GM23338 (cell line): Measurements from ENCODE around the gene ALAD. TPM values are rescaled to one million over a fixed set of nuclear protein-coding genes. Genes with fewer than 3 reads are reported as not detected.

ENCODE experiments used
- ATAC-seq: fragments of 200-7000 bp; cut with Tn5 transposase; 3 replicates; pipeline ENCODE4 v1.9.1; 2020
- DNase-seq: peaks from one replicate; pipeline ENCODE4 v3.0.0-alpha.2; 2015; ENCODE audit warnings: low spot score
- H2AFZ ChIP-seq: fragments of 200-600 bp; sonication (generic); 2 replicates; pipeline ENCODE4 v1.8.0; 2016; ENCODE audit warnings: antibody characterized with exemption, mild to moderate bottlenecking, moderate library complexity
- H3F3A ChIP-seq: fragments of 200-600 bp; sonication (generic); replicated peaks from 2 replicates; pipeline ENCODE4 v1.8.0; 2017; ENCODE audit warnings: antibody characterized with exemption, mixed run types, low read depth
- H3K27ac ChIP-seq: fragments of 200-600 bp; sonication (generic); 2 replicates; pipeline ENCODE4 v1.6.1; 2016; ENCODE audit warnings: low read depth
- H3K27me3 ChIP-seq: fragments of 200-600 bp; sonication (generic); 2 replicates; pipeline ENCODE4 v1.8.0; 2016; ENCODE audit warnings: mild to moderate bottlenecking, mixed run types, moderate library complexity; ENCODE audit not compliant: insufficient read depth
- H3K36me3 ChIP-seq: fragments of 200-600 bp; sonication (generic); 2 replicates; pipeline ENCODE4 v1.8.0; 2016; ENCODE audit warnings: mild to moderate bottlenecking; ENCODE audit not compliant: insufficient read depth
- H3K4me1 ChIP-seq: fragments of 200-600 bp; sonication (generic); 2 replicates; pipeline ENCODE4 v1.8.0; 2016; ENCODE audit warnings: mild to moderate bottlenecking, moderate library complexity; ENCODE audit not compliant: insufficient read depth
- H3K4me2 ChIP-seq: fragments of 200-600 bp; sonication (generic); 2 replicates; pipeline ENCODE4 v1.7.1; 2017; ENCODE audit warnings: mixed run types
- H3K4me3 ChIP-seq: fragments of 200-600 bp; sonication (generic); 2 replicates; pipeline ENCODE4 v1.6.1; 2016; ENCODE audit warnings: mixed run types
- H3K79me2 ChIP-seq: fragments of 200-600 bp; sonication (generic); replicated peaks from 2 replicates; pipeline ENCODE4 v1.8.0; 2017; ENCODE audit warnings: mild to moderate bottlenecking; ENCODE audit not compliant: insufficient read depth
- H3K9me2 ChIP-seq: fragments of 200-600 bp; sonication (generic); 2 replicates; pipeline ENCODE4 v1.8.0; 2017; ENCODE audit not compliant: insufficient read depth
- H4K20me1 ChIP-seq: fragments of 200-600 bp; sonication (generic); replicated peaks from 2 replicates; pipeline ENCODE4 v1.8.0; 2017; ENCODE audit warnings: mild to moderate bottlenecking; ENCODE audit not compliant: insufficient read depth
- H3K27ac Mint-ChIP-seq: 2 replicates; pipeline ENCODE4 v1.8.0; 2020; ENCODE audit warnings: inconsistent platforms, mild to moderate bottlenecking, moderate library complexity, mixed read lengths
- H3K27me3 Mint-ChIP-seq: 3 replicates; pipeline ENCODE4 v1.8.0; 2022; ENCODE audit warnings: low read depth, mild to moderate bottlenecking, moderate library complexity, mixed read lengths, inconsistent platforms; ENCODE audit not compliant: insufficient read depth, poor library complexity
- H3K36me3 Mint-ChIP-seq: 3 replicates; pipeline ENCODE4 v1.8.0; 2021; ENCODE audit warnings: low read depth, mild to moderate bottlenecking, inconsistent platforms, moderate library complexity, mixed read lengths
- H3K4me1 Mint-ChIP-seq: 3 replicates; pipeline ENCODE4 v1.8.0; 2020; ENCODE audit warnings: mild to moderate bottlenecking, inconsistent platforms, mixed read lengths
- H3K4me3 Mint-ChIP-seq: 3 replicates; pipeline ENCODE4 v1.8.0; 2021; ENCODE audit warnings: moderate library complexity, mild to moderate bottlenecking, inconsistent platforms, mixed read lengths
- H3K9me3 Mint-ChIP-seq: 3 replicates; pipeline ENCODE4 v1.8.0; 2020; ENCODE audit warnings: moderate library complexity, mild to moderate bottlenecking, inconsistent platforms, mixed read lengths
- CTCF ChIP-seq, 2 experiments: fragments of 200-600 bp in 1 of 2; sonication (generic) in 1 of 2; conservative IDR thresholded peaks; 2 replicates each; pipeline versions ENCODE4 v1.5.1 to v1.6.1; 2016 to 2017; ENCODE audit warnings: antibody characterized with exemption in 2 of 2, low read depth in 2 of 2, mild to moderate bottlenecking in 2 of 2, moderate library complexity in 1 of 2
- EZH2 ChIP-seq: fragments of 200-600 bp; sonication (generic); IDR thresholded peaks from one replicate; pipeline ENCODE4 v1.8.0; 2017; ENCODE audit warnings: antibody characterized with exemption, mild to moderate bottlenecking, low read depth; ENCODE audit not compliant: unreplicated experiment
- EZH2phosphoT487 ChIP-seq: fragments of 200-600 bp; sonication (generic); IDR thresholded peaks from one replicate; pipeline ENCODE4 v1.8.1; 2018; ENCODE audit warnings: antibody characterized with exemption; ENCODE audit not compliant: unreplicated experiment
- POLR2AphosphoS5 ChIP-seq: IDR thresholded peaks from 2 replicates; pipeline ENCODE4 v1.6.1; 2016; ENCODE audit warnings: antibody characterized with exemption, low read depth
- ZNF114 ChIP-seq: fragments of 250-450 bp; sonication (Bioruptor Pico); IDR thresholded peaks from 2 replicates; pipeline ENCODE4 v1.5.0; 2020; ENCODE audit warnings: mild to moderate bottlenecking, moderate library complexity
- ZNF462 ChIP-seq: fragments of 250-450 bp; sonication (Bioruptor Pico); IDR thresholded peaks from 2 replicates; pipeline ENCODE4 v1.5.0; 2020; ENCODE audit warnings: mild to moderate bottlenecking, moderate library complexity
- polyA plus RNA-seq: library from polyadenylated mRNA; unstranded; fragments of >200 nt; fragmentation: Nextera tagmentation; extraction: Ambion mirVana; gene quantifications from 2 replicates; pipeline ENCODE4 v1.2.1, GENCODE V29; 2016
- total RNA-seq: library from RNA; depleted of rRNA; stranded (reverse); fragments of >200 nt; shearing (Covaris generic); gene quantifications from 2 replicates; pipeline ENCODE4 v1.2.3, GENCODE V29; 2014
- TF ChIP-seq, protein P1 (sequence below): IDR thresholded peaks from one replicate; pipeline ENCODE4 v1.6.1; 2018; ENCODE audit warnings: antibody characterized with exemption; ENCODE audit not compliant: unreplicated experiment

ALAD gene
- total and polyA plus RNA-seq, 2 experiments from 2014 or later: 7.1 to 10.1 TPM

- no peak for TF ChIP-seq ZNF462 (CRISPR knock-in tag)
- no peak for TF ChIP-seq ZNF114 (CRISPR knock-in tag)
- no peak for TF ChIP-seq EZH2
- TF ChIP-seq POLR2AphosphoS5: no peak
- TF ChIP-seq EZH2phosphoT487: no peak
Observed at GRCh38 chr9:113449376-113449775, 48.3 kb upstream of the ALAD start (continued).

DNA sequence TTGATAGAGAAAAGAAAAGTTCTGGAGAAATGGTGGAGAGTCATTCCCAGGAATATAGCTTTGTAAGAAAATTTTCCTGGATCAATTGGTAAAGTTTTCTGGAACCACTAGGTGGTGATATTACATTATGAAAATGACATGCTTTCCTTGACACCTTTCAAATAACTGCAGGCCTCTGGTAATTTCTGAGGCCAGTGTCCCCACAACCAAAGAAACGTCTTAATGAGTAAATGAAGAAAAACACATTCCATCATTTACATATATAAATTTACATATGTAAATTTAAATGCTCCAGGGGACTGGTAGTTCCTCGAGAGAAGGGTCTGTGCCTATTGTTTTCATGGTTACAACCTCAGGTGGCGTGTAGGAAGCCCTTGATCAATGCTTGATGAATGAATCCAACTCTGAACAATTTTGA is 45.2 kb upstream of the ALAD start:
- H3F3A ChIP-seq: no peaks in the 10 kb centered on the region
- peak; percentile 79 for DNase-seq
- Mint-ChIP-seq H3K36me3 (no peaks in the 10 kb centered on the region), H3K9me3 (no peaks in the 10 kb centered on the region), H3K4me1 (peaks cover 6% of the 10 kb centered on the region; the same call in 2 of the 3 replicates), H3K27ac (no peak overlapping the region), H3K27me3 (peaks cover 2% of the 10 kb centered on the region), H3K4me3 (no peak overlapping the region)
- no peaks in the 10 kb centered on the region for H4K20me1 ChIP-seq
- H3K4me2 ChIP-seq: no peak overlapping the region
- H3K9me2 ChIP-seq: no peaks in the 10 kb centered on the region
- H3K4me1 ChIP-seq: no peaks in the 10 kb centered on the region
- H3K36me3 ChIP-seq: no peaks in the 10 kb centered on the region
- no peak overlapping the region for H3K4me3 ChIP-seq
- H3K27ac ChIP-seq: no peak overlapping the region
- ATAC-seq: peak; percentile 62
- no peaks in the 10 kb centered on the region for H3K27me3 ChIP-seq
- TF ChIP-seq EZH2 (no peak), CTCF (conservative IDR thresholded peaks at IDR 0.05; ENCODE audit: low read depth in 2 of 2) (peak; percentile 58 to 83)
- TF ChIP-seq, protein P1, sequence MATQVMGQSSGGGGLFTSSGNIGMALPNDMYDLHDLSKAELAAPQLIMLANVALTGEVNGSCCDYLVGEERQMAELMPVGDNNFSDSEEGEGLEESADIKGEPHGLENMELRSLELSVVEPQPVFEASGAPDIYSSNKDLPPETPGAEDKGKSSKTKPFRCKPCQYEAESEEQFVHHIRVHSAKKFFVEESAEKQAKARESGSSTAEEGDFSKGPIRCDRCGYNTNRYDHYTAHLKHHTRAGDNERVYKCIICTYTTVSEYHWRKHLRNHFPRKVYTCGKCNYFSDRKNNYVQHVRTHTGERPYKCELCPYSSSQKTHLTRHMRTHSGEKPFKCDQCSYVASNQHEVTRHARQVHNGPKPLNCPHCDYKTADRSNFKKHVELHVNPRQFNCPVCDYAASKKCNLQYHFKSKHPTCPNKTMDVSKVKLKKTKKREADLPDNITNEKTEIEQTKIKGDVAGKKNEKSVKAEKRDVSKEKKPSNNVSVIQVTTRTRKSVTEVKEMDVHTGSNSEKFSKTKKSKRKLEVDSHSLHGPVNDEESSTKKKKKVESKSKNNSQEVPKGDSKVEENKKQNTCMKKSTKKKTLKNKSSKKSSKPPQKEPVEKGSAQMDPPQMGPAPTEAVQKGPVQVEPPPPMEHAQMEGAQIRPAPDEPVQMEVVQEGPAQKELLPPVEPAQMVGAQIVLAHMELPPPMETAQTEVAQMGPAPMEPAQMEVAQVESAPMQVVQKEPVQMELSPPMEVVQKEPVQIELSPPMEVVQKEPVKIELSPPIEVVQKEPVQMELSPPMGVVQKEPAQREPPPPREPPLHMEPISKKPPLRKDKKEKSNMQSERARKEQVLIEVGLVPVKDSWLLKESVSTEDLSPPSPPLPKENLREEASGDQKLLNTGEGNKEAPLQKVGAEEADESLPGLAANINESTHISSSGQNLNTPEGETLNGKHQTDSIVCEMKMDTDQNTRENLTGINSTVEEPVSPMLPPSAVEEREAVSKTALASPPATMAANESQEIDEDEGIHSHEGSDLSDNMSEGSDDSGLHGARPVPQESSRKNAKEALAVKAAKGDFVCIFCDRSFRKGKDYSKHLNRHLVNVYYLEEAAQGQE: no peak
- no peaks in the 10 kb centered on the region for H3K79me2 ChIP-seq
- no peak overlapping the region for H2AFZ ChIP-seq
